Anterior cingulate cortex (tissue), 58 donors: ENCODE measurements around the gene MDH1B.

Experiments used
- DNase-seq, 58 donors: peaks; one replicate each; lab custom pipeline; 2025; lab: John Stamatoyannopoulos, UW

The MDH1B gene

GRCh38 chr2:206700156-206700555 lies 65.0 kb downstream of the MDH1B start:
- DNase-seq: no peak

- DNase-seq: no peak
Observed at GRCh38 chr2:206698811-206699210, 66.3 kb downstream of the MDH1B start.

DNA sequence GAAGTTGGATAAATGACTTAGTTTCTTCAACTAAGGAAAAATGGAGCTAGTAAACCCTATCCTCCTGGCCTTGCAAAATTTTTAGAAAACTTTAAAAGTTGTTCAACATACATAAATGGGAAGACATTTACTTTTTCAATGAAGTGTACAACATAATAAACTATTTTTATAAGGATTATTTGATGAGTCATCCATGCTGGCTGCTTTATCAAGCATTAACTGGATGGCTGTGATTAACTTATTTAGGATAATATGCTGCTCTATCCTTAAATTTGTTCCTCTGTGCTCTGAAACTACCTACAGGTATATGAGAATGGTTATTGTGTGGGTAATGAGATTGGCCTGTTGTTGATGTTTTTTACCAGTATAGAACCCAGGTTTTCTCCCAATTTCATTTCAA lies 68.2 kb downstream of the MDH1B start:
- DNase-seq: no peak

DNA sequence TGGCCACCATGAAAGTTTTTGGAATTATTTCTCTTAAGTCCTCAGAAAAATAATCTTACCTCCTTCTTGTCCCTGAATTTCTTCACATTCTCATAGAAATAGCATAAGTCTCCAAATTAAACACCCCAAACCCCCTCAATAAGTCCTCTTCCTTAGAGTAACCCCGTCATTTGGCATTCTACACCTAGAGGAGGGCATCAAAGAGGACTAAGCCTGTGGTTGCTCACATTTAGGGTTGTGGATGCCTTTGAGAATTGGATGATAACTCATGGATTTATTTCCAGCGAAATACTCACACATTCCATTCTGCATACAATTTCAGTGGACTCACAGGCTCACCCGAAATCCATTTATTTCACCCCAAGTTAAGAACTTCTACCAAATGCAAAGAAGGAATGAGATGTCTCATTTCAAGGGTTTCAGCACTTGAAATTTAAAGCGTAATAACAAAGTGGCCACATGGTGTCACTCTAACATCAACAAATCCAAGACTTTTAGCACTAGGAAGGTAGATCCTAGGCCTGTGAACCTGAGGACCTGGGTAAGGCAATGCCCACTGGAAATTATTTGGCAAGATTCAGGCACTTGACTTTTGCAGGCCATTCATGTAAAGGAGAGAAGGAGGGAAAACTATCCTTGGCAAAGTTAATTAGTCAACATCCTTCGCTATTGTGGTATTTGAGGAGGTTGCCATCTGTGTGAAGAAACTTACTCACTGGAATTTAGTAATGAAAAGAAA lies 71.6 kb downstream of the MDH1B start:
- DNase-seq: peak in 20 of 58 donors; percentile 0 to 61 (median 5)

DNA sequence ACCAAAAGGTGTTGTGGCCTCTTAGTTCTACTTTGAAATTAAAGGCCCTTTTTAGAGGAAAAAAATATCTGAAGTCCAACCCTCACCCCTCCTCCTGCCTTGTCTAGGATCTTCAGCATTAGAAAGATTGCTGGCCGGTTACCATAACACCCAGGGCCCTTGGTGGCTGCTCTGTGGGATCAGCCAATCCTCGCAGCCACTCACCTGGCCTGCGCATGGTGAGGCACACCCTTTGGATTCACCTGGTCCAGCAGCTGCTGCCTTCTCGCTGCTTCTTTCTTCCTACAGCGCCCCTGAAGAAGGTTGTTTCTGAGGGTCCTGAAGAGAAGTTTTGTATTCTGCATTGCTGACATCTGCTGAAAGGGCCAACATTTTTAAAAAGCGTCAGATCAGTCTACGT lies 72.2 kb downstream of the MDH1B start:
- no peak for DNase-seq

- no peak for DNase-seq
Observed at GRCh38 chr2:206688990-206689389, 76.1 kb downstream of the MDH1B start.

- no peak for DNase-seq
Observed at GRCh38 chr2:206688453-206688852, 76.7 kb downstream of the MDH1B start.
